Left ventricle myocardium inferior (tissue), 1 donor: Measurements from ENCODE around the gene GMPPA. TPM values are rescaled to one million over a fixed set of nuclear protein-coding genes. Genes with fewer than 3 reads are reported as not detected.

Source experiments
- DNase-seq: peaks from one replicate; pipeline ENCODE4 v3.0.0-alpha.2; 2020
- H3K27ac ChIP-seq: fragments of 200-600 bp; replicated peaks from 2 replicates; pipeline ENCODE4 v1.8.0; 2021
- H3K27me3 ChIP-seq: fragments of 200-600 bp; 2 replicates; pipeline ENCODE4 v1.8.0; 2021; ENCODE audit warnings: low read depth
- H3K36me3 ChIP-seq: fragments of 200-600 bp; 2 replicates; pipeline ENCODE4 v1.8.0; 2021
- H3K4me1 ChIP-seq: fragments of 200-600 bp; 2 replicates; pipeline ENCODE4 v1.8.0; 2021
- H3K4me3 ChIP-seq: fragments of 200-600 bp; 2 replicates; pipeline ENCODE4 v1.8.0; 2021; ENCODE audit warnings: mild to moderate bottlenecking, moderate library complexity
- H3K9me3 ChIP-seq: fragments of 200-600 bp; replicated peaks from 2 replicates; pipeline ENCODE4 v1.8.0; 2021
- intact Hi-C: fragments of 100-400 bp; cut with micrococcal nuclease; formaldehyde crosslinking; loops from one replicate; pipeline ENCODE4 v1.11.0; 2022
- total RNA-seq: library from RNA; stranded (reverse); fragmentation: NEBNext Ultra II Directional; extraction: Animal tissue kit (Norgen Biotek cat#: 25700); gene quantifications from one replicate; pipeline ENCODE4 v1.2.1, GENCODE V29; 2021
- TF ChIP-seq, protein P1 (sequence below): fragments of 200-600 bp; IDR thresholded peaks from 2 replicates; pipeline ENCODE4 v1.8.0; 2021; ENCODE audit warnings: antibody characterized with exemption, mild to moderate bottlenecking, borderline replicate concordance
- donor health status: DM: no; HTN: yes; CAD: no; lungs with severe emphysema.

The GMPPA gene
- total RNA-seq, 1 donor from 2014 or later, result 22.0 TPM

DNA sequence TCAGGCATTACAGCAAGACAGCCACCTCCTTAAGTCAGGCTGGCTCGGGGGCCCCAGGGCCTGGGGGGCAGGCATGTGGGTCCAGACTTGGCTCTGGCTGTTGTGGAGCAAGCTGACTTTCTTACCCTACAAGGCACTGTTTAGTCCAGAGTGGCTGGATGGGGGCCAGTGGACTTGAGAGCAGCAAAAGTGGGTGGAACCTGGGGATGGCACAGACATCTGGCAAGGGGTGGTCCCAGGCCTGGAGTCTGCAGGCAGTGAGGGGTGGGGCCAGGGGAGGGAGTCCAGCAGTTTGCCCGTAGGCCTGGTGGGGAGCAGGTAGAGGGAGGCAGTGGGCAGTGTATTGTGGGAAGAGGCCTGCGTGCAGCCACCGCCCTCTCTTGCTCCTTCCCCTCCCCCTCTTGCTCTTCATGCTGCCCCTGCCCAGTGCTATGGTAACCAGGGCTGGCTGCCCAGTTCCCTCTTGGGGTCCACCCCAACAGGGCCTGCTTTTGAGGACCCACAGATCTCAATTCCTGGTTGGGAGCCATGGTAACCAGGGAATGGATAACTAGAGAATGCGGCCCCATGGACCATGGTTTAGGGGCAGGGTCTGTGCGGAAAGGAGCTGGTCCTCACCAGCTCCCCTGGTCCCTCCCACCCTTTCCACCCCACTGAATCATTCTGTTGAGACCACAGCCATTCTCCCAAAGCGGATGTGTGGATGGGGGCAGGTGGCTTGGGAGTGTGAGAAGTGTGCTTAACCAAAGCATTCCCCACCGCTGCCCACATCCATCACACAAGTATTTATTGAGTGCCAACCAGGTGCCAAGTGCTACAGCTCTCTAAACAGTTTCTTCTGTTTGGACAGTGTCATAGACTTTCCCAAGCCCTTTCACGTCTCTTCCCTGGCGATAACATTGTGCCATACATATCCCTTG, 44.8 kb upstream of the GMPPA start:
- DNase-seq, result peak; percentile 76
- peak overlapping the region; percentile 87 for H3K27ac ChIP-seq
- no peaks in the 10 kb centered on the region for H3K36me3 ChIP-seq
- peaks cover 43% of the 10 kb centered on the region for H3K27me3 ChIP-seq
- H3K4me3 ChIP-seq, result peak overlapping the region; percentile 14
- peaks cover 52% of the 10 kb centered on the region for H3K4me1 ChIP-seq
- H3K9me3 ChIP-seq, result no peaks in the 10 kb centered on the region
- intact Hi-C loops, result loop anchor here (10.0 kb wide), 1 partner anchor 71 kb away; no protein-coding TSS in a partner anchor
- TF ChIP-seq, protein P1, sequence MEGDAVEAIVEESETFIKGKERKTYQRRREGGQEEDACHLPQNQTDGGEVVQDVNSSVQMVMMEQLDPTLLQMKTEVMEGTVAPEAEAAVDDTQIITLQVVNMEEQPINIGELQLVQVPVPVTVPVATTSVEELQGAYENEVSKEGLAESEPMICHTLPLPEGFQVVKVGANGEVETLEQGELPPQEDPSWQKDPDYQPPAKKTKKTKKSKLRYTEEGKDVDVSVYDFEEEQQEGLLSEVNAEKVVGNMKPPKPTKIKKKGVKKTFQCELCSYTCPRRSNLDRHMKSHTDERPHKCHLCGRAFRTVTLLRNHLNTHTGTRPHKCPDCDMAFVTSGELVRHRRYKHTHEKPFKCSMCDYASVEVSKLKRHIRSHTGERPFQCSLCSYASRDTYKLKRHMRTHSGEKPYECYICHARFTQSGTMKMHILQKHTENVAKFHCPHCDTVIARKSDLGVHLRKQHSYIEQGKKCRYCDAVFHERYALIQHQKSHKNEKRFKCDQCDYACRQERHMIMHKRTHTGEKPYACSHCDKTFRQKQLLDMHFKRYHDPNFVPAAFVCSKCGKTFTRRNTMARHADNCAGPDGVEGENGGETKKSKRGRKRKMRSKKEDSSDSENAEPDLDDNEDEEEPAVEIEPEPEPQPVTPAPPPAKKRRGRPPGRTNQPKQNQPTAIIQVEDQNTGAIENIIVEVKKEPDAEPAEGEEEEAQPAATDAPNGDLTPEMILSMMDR, result no peak

DNA sequence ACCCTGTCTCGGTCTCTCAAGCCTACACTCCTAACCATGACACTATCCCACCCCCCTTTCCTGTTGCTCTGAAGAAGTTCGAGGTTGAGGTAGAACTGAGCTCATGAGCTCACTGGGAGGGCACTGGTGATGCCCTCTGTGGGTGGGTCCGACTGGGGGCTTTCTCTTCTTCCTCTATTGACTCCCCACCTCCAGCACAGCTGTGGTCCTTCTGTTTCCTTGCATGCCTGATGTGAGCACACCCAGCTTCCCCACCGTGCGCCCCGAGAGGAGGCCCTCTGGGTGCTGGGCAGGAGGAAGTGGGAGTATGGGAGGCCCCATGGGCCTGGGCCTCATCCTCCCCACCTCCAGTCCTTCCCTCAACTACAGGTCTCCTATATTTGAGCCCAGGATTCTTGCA, 43.1 kb upstream of the GMPPA start:
- TF ChIP-seq, protein P1, result no peak
- H3K9me3 ChIP-seq, result no peaks in the 10 kb centered on the region
- H3K27me3 ChIP-seq, result peaks cover 36% of the 10 kb centered on the region
- no peak for DNase-seq
- no peak overlapping the region for H3K27ac ChIP-seq
- H3K4me1 ChIP-seq, result peaks cover 66% of the 10 kb centered on the region
- intact Hi-C loops, result loop anchor here (10.0 kb wide), 1 partner anchor 69 kb away; no protein-coding TSS in a partner anchor
- H3K36me3 ChIP-seq, result no peaks in the 10 kb centered on the region
- no peak overlapping the region for H3K4me3 ChIP-seq

DNA sequence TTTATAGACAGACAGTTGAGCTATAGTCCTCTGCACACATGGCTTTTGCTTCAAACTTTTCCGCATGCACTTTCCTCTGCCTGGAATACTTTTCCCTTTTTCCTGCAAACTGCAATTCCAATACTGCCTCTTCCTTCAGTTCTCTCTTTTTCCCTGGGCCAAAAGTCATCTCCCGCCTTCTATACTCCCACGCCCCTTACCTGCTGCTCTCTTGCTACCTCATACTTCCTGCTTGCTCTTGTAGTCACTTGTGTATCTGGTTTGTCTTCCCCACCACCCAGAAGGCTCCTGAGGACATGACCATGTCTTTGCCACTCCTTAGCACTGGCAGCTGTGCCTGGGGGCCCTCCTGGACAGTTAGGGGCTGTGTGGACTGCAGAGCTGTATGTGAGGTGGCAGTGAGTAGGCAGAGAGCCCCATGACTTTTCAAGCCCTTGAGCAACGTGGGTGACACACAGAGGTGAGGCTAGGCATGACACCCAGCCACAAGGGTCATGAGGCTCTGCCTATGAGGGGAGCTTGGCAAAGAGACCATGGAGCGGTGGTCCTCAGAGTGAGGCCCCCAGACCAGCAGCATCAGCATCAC, 40.8 kb upstream of the GMPPA start:
- no peak for DNase-seq
- Histone ChIP-seq H3K36me3 (peaks cover 9% of the 10 kb centered on the region), H3K9me3 (no peaks in the 10 kb centered on the region), H3K27ac (peak overlapping the region; percentile 87), H3K4me1 (peaks cover 59% of the 10 kb centered on the region), H3K27me3 (peaks cover 21% of the 10 kb centered on the region), H3K4me3 (no peak overlapping the region)
- intact Hi-C loops, result loop anchor here (10.0 kb wide), 1 partner anchor 67 kb away; no protein-coding TSS in a partner anchor
- TF ChIP-seq, protein P1, result peak; percentile 29

DNA sequence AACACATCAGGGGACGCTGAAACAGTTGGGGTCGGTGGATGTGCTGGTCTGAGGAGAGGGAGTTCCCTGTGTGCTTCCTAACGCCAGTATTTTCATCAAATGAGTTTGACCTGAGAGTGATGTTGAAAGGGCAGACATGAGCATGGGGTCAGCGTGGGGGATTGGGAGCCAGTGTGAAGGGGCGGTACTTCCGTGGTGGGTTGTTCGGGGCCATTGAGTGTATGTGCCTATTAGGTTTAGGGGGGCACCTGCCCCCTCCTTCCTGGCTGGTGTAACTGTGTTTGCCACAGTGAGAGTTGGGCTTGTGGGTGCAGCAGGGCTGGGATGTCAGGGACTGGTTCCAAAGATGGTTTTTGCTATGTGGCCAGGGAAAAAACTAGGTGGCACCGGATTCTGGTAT, 39.7 kb upstream of the GMPPA start:
- Histone ChIP-seq H3K36me3 (peaks cover 9% of the 10 kb centered on the region), H3K27ac (peak overlapping the region; percentile 87), H3K4me1 (peaks cover 52% of the 10 kb centered on the region), H3K9me3 (no peaks in the 10 kb centered on the region), H3K4me3 (no peak overlapping the region), H3K27me3 (peaks cover 16% of the 10 kb centered on the region)
- intact Hi-C loops, result loop anchor here (10.0 kb wide), 1 partner anchor 66 kb away; no protein-coding TSS in a partner anchor
- DNase-seq, result no peak
- TF ChIP-seq, protein P1, result no peak

DNA sequence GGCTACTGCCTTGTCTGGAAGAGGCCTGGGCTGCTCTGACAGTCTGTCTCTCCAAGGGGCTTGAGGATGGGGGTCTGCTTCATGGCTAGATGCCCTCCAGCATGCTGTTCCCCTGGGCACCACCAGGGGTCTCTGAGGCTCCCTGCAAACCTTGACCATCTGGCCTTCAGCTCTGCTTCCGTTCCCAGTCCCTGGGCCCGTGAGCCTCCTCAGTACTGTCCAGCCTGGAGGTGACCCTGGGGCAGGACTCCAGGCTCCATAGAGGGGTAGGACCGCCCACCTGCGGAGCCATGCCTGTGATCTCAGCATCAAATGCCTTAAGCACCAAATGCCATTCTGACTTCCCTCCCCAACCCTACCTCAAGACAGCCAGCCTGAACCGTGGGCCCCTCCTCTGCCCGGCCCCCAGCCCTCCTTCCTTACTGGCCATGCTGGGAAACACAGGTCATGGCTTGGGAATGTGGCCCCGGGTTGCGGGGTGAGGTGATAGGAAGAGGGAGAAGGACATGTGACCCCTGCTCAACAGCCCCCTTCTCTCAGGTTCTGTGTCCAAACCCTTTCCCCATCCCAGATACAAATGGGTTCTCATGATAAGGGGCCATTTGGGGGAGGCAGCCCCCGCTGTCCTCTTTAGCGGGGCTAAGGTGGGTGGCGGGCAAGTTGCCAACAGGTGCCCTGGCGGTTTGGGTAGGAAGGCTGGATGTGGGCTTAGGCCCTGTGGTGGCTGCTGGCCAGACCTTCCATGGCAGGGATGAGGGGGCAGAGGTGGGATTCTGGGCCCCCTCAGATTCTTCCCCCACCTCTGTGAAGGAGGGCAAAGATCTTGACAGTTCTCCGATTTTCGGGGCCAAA, 39.0 kb upstream of the GMPPA start:
- Histone ChIP-seq H3K4me3 (peak overlapping the region; percentile 64), H3K4me1 (peaks cover 52% of the 10 kb centered on the region), H3K27me3 (peaks cover 16% of the 10 kb centered on the region), H3K9me3 (no peaks in the 10 kb centered on the region), H3K36me3 (peaks cover 9% of the 10 kb centered on the region), H3K27ac (peak overlapping the region; percentile 87)
- intact Hi-C loops, result loop anchor here (10.0 kb wide), 1 partner anchor 65 kb away; no protein-coding TSS in a partner anchor
- TF ChIP-seq, protein P1, result peak; percentile 92
- DNase-seq, result peak; percentile 64
